HG03558 (cell line): ENCODE results near the gene KCP.

Experiments used
- ATAC-seq: cut with Tn5 transposase; IDR thresholded peaks from one replicate; pipeline ENCODE4 v1.9.1; 2021; ENCODE audit warnings: moderate number of reproducible peaks; ENCODE audit not compliant: unreplicated experiment; ENCODE audit errors: extremely low read depth

KCP gene

GRCh38 chr7:128831994-128832879 lies 78.3 kb downstream of the KCP start:
- ATAC-seq = no peak

- ATAC-seq = no peak
Measured at GRCh38 chr7:128831178-128831993, 79.1 kb downstream of the KCP start.

GRCh38 chr7:128830231-128831177 lies 80.0 kb downstream of the KCP start, which contains the start of gene FLNC:
FLNC (plus strand) TSS chr7:128830406; CDS start chr7:128830638, 232 bp downstream.
- no peak for ATAC-seq

- ATAC-seq = no peak
Measured at GRCh38 chr7:128829391-128830166, 80.9 kb downstream of the KCP start.

- ATAC-seq = no peak
Measured at GRCh38 chr7:128827971-128828711, 82.4 kb downstream of the KCP start.

GRCh38 chr7:128827248-128827958 lies 83.1 kb downstream of the KCP start:
- no peak for ATAC-seq

- no peak for ATAC-seq
Measured at GRCh38 chr7:128826916-128827247, 83.6 kb downstream of the KCP start.
